ENCODE measurements around the gene SIX5. TPM values are rescaled to one million over a fixed set of nuclear protein-coding genes. Genes with fewer than 3 reads are reported as not detected.

Gene SIX5
- total RNA-seq, 2 donors from 2014 or later, result 41.6 to 46.4 TPM

DNA sequence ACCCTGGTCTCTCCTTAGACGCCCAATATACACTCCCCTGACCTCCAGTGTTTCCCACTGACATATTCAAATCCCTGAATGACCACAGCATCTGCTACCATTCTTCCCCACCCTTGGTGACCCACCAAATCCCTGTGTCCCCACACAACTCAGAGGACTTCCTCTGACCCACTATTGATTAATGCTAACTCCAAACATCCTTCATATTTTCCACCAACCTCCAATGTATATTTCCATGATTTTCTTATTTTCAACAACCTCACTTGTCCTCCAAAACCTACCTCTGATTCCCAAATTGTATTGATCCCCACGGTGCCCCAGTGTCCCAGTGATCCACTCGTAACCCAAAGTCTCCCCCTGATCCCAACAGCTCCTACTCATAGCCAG lies 24.1 kb upstream of the SIX5 start:
- H3K27ac Mint-ChIP-seq, result peak overlapping the region; percentile 89
- no peaks in the 10 kb centered on the region for H3K27me3 ChIP-seq (ENCODE audit: control insufficient read depth, insufficient read depth, low read length, poor library complexity, severe bottlenecking)
- peaks cover 20% of the 10 kb centered on the region for H3K4me1 Mint-ChIP-seq
- no peak overlapping the region for H3K9ac ChIP-seq (ENCODE audit: extremely low read depth, low read length, poor library complexity, severe bottlenecking)
- no peaks in the 10 kb centered on the region for H3K4me1 ChIP-seq (ENCODE audit: control insufficient read depth, insufficient read depth, low read length)
- H3K9me3 ChIP-seq (ENCODE audit: control insufficient read depth, low read length), result no peaks in the 10 kb centered on the region
- no peak overlapping the region for H3K4me3 ChIP-seq (ENCODE audit: low read length)
- TF ChIP-seq, protein P1, sequence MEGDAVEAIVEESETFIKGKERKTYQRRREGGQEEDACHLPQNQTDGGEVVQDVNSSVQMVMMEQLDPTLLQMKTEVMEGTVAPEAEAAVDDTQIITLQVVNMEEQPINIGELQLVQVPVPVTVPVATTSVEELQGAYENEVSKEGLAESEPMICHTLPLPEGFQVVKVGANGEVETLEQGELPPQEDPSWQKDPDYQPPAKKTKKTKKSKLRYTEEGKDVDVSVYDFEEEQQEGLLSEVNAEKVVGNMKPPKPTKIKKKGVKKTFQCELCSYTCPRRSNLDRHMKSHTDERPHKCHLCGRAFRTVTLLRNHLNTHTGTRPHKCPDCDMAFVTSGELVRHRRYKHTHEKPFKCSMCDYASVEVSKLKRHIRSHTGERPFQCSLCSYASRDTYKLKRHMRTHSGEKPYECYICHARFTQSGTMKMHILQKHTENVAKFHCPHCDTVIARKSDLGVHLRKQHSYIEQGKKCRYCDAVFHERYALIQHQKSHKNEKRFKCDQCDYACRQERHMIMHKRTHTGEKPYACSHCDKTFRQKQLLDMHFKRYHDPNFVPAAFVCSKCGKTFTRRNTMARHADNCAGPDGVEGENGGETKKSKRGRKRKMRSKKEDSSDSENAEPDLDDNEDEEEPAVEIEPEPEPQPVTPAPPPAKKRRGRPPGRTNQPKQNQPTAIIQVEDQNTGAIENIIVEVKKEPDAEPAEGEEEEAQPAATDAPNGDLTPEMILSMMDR (conservative IDR thresholded peaks at IDR 0.05), result no peak
- peaks cover 5% of the 10 kb centered on the region for H3K27me3 Mint-ChIP-seq (ENCODE audit: insufficient read depth)
- DNase-seq, result no peak
- H3K4me3 Mint-ChIP-seq, result peak overlapping the region; percentile 93
- H3K36me3 ChIP-seq (ENCODE audit: control insufficient read depth, insufficient read depth, low read length), result peaks cover 21% of the 10 kb centered on the region
- WGBS, 2 experiments (ENCODE audit: insufficient coverage in 1 of 2, insufficient read length in 1 of 2), result 62 to 64% methylated on average over 3 of the region's 3 CpGs
- peaks cover 22% of the 10 kb centered on the region for H3K36me3 Mint-ChIP-seq (ENCODE audit: low read depth)
- H3K27ac ChIP-seq (ENCODE audit: low read depth, low read length), result peak overlapping the region; percentile 7
- no peaks in the 10 kb centered on the region for H3K9me3 Mint-ChIP-seq

DNA sequence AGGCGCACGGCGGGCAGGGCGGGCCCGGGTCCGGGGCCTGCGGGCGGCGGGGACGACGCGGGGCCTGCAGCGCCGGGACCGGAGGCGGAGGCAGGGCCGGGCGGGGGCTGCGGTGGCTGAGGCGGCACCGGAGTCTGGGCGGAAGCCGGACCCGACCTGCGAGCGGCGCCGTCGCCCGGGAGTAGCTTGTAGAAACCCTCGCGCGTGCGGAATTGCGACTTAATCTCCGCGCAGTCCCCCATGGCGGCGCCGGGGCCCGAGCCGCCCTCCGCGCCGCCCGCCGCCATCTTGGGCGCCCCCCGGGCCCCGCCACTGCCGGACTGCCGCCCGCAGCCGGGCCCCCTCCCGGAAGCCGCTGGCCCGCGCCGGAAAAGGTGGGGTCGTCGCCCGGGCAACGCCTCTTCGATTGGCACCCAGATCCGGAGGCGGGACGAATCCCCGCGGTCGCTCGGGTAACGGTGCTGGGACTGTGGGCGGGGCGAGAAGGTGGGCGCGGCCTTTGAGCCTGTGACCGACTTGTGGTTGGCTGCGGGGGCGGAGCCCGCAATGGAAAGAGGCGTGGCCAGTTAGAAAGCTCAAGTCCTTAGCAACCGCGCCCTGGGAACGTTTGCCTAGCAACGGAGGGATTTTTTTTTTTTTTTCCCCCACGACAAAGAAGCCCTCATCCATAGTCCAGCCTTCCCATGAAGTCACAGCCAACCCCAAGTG lies 23.6 kb upstream of the SIX5 start, which contains the start of gene DMWD:
DMWD (minus strand) TSS at position 376 of the 708 bp plus-strand sequence; CDS start at position 287, 89 bp downstream.
- no peaks in the 10 kb centered on the region for H3K9me3 ChIP-seq (ENCODE audit: control insufficient read depth, low read length)
- WGBS, 2 experiments (ENCODE audit: insufficient coverage in 1 of 2, insufficient read length in 1 of 2), result 0% methylated on average over 20 to 86 of the region's 86 CpGs
- TF ChIP-seq, protein P1 (conservative IDR thresholded peaks at IDR 0.05), result no peak
- peaks cover 22% of the 10 kb centered on the region for H3K36me3 ChIP-seq (ENCODE audit: control insufficient read depth, insufficient read depth, low read length)
- H3K4me3 ChIP-seq (ENCODE audit: low read length), result peak within 1 kb of the TSS; percentile 99
- H3K4me1 ChIP-seq (ENCODE audit: control insufficient read depth, insufficient read depth, low read length), result no peaks in the 10 kb centered on the region
- peak; percentile 100 for DNase-seq
- peak within 1 kb of the TSS; percentile 77 for H3K9ac ChIP-seq (ENCODE audit: extremely low read depth, low read length, poor library complexity, severe bottlenecking)
- Mint-ChIP-seq H3K4me1 (peaks cover 20% of the 10 kb centered on the region), H3K27me3 (ENCODE audit: insufficient read depth) (peaks cover 5% of the 10 kb centered on the region), H3K27ac (peak within 1 kb of the TSS; percentile 89), H3K4me3 (peak within 1 kb of the TSS; percentile 93), H3K36me3 (ENCODE audit: low read depth) (peaks cover 28% of the 10 kb centered on the region), H3K9me3 (no peaks in the 10 kb centered on the region)
- H3K27me3 ChIP-seq (ENCODE audit: control insufficient read depth, insufficient read depth, low read length, poor library complexity, severe bottlenecking), result no peaks in the 10 kb centered on the region
- H3K27ac ChIP-seq (ENCODE audit: low read depth, low read length), result peak within 1 kb of the TSS; percentile 7

DNA sequence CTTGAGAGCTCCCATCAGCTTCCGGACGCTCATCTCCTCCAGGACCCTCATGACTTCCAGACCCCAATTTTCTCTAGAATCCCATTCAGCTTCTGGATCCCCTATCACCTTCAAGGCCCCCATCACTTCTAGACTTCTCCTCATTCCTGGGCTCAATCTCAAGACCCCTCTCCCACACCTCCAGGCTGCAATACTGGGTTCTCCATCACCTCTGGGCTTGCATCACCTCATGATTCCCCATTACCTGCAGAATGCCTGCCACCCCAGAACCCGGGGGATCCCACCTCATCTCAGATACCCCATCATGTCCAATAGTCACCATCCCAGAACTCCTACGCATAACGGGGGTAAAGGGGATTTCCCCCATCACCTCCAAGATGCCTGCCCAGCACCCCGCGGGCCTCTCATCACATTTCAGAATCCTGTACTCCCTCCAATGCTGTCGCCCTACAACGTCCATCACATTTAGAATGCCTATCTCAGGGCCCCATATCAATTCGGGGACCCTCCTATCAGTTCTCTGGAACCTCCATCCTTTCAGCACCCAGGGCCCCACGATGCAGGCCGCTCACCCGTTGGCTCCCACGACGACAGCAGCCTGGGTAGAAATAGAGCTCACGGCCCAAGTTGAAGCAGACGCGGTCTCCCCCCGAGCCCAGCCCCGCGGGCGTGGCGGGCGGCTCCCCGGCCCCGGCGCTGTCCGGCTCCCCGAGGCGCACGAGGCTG lies 22.9 kb upstream of the SIX5 start:
- no peaks in the 10 kb centered on the region for H3K9me3 ChIP-seq (ENCODE audit: control insufficient read depth, low read length)
- no peak for DNase-seq
- H3K27me3 Mint-ChIP-seq (ENCODE audit: insufficient read depth), result peaks cover 5% of the 10 kb centered on the region
- WGBS, 2 experiments (ENCODE audit: insufficient coverage in 1 of 2, insufficient read length in 1 of 2), result 11 to 12% methylated on average over 16 to 31 of the region's 31 CpGs
- H3K27ac ChIP-seq (ENCODE audit: low read depth, low read length), result no peak overlapping the region
- H3K4me1 Mint-ChIP-seq, result peaks cover 20% of the 10 kb centered on the region
- peaks cover 35% of the 10 kb centered on the region for H3K36me3 Mint-ChIP-seq (ENCODE audit: low read depth)
- H3K4me1 ChIP-seq (ENCODE audit: control insufficient read depth, insufficient read depth, low read length), result no peaks in the 10 kb centered on the region
- peak overlapping the region; percentile 99 for H3K4me3 ChIP-seq (ENCODE audit: low read length)
- TF ChIP-seq, protein P1 (conservative IDR thresholded peaks at IDR 0.05), result no peak
- H3K9me3 Mint-ChIP-seq, result no peaks in the 10 kb centered on the region
- no peaks in the 10 kb centered on the region for H3K27me3 ChIP-seq (ENCODE audit: control insufficient read depth, insufficient read depth, low read length, poor library complexity, severe bottlenecking)
- peak overlapping the region; percentile 93 for H3K4me3 Mint-ChIP-seq
- H3K36me3 ChIP-seq (ENCODE audit: control insufficient read depth, insufficient read depth, low read length), result peaks cover 29% of the 10 kb centered on the region
- H3K9ac ChIP-seq (ENCODE audit: extremely low read depth, low read length, poor library complexity, severe bottlenecking), result peak overlapping the region; percentile 77
- H3K27ac Mint-ChIP-seq, result peak overlapping the region; percentile 83

Data from endodermal cell (in vitro differentiated cells).